ENCODE measurements around the gene SORL1.

- TF ChIP-seq ZNF384 (IDR thresholded peaks at IDR 0.05) = no peak
- TF ChIP-seq LEF1 (IDR thresholded peaks at IDR 0.05; ENCODE audit: borderline replicate concordance) = no peak
- TF ChIP-seq FOXM1 (IDR thresholded peaks at IDR 0.05; ENCODE audit: borderline replicate concordance) = no peak
- TF ChIP-seq FOXK2 (IDR thresholded peaks at IDR 0.05) = no peak
- TF ChIP-seq BHLHE40 (IDR thresholded peaks at IDR 0.05; ENCODE audit: borderline replicate concordance) = no peak
- TF ChIP-seq NFRKB (IDR thresholded peaks at IDR 0.05) = no peak
- TF ChIP-seq SUZ12 (IDR thresholded peaks at IDR 0.05) = no peak
- TF ChIP-seq ELF4 (IDR thresholded peaks at IDR 0.05) = no peak
Observed at GRCh38 chr11:121625777-121626506, 173.8 kb downstream of the SORL1 start.
